ENCODE data around the gene UBAP2.

GRCh38 chr9:33881635-33882034, 167.1 kb downstream of the UBAP2 start:
- no peak for TF ChIP-seq EP300 (IDR thresholded peaks at IDR 0.05)
- TF ChIP-seq, protein P1, sequence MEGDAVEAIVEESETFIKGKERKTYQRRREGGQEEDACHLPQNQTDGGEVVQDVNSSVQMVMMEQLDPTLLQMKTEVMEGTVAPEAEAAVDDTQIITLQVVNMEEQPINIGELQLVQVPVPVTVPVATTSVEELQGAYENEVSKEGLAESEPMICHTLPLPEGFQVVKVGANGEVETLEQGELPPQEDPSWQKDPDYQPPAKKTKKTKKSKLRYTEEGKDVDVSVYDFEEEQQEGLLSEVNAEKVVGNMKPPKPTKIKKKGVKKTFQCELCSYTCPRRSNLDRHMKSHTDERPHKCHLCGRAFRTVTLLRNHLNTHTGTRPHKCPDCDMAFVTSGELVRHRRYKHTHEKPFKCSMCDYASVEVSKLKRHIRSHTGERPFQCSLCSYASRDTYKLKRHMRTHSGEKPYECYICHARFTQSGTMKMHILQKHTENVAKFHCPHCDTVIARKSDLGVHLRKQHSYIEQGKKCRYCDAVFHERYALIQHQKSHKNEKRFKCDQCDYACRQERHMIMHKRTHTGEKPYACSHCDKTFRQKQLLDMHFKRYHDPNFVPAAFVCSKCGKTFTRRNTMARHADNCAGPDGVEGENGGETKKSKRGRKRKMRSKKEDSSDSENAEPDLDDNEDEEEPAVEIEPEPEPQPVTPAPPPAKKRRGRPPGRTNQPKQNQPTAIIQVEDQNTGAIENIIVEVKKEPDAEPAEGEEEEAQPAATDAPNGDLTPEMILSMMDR (IDR thresholded peaks at IDR 0.05), result no peak

All from ovary (tissue), 3 donors.